H1 (cell line): ENCODE measurements around the gene SAMMSON. TPM values are rescaled to one million over a fixed set of nuclear protein-coding genes. Genes with fewer than 3 reads are reported as not detected.

ENCODE experiments used
- MAFK ChIP-seq: IDR thresholded peaks from 2 replicates; pipeline ENCODE4 v1.6.1; 2012; ENCODE audit warnings: low read depth, mild to moderate bottlenecking, improper control_type of control experiment, low read length
- POU5F1 ChIP-seq: IDR thresholded peaks from 2 replicates; pipeline ENCODE4 v1.6.1; 2011; ENCODE audit warnings: low read depth, mild to moderate bottlenecking, low read length, moderate library complexity
- SIN3A ChIP-seq, 2 experiments: IDR thresholded peaks in 1 of 2; conservative IDR thresholded peaks in 1 of 2; 2 replicates each; pipeline ENCODE4 v1.6.1; 2011 to 2012; ENCODE audit warnings: low read length in 2 of 2, improper control_type of control experiment in 1 of 2, low read depth in 1 of 2, mild to moderate bottlenecking in 1 of 2
- YY1 ChIP-seq: IDR thresholded peaks from 2 replicates; pipeline ENCODE4 v1.6.1; 2011; ENCODE audit warnings: low read depth, mild to moderate bottlenecking, low read length
- polyA plus RNA-seq, 7 experiments: library from polyadenylated mRNA; depleted of rRNA in 3 of 7; stranded (reverse) in 5 of 7; unstranded in 2 of 7; fragments of >200 nt in 5 of 7; fragments of 200-250 nt in 2 of 7; gene quantifications; 1 replicate in 5 of 7; 2 replicates in 1 of 7; 4 replicates in 1 of 7; pipeline versions ENCODE4 v1.2.1 to v1.2.3, GENCODE V29; 2011 to 2013; ENCODE audit warnings: missing spikeins in 2 of 7, mixed read lengths in 2 of 7
- total RNA-seq: library from RNA; stranded (reverse); fragmentation: NEBNext Ultra II Directional; extraction: Animal tissue kit (Norgen Biotek cat#: 25700); gene quantifications from 2 replicates; pipeline ENCODE4 v1.2.1, GENCODE V29; 2021
- TF ChIP-seq, protein P1 (sequence below): IDR thresholded peaks from 2 replicates; pipeline ENCODE4 v1.6.1; 2011; ENCODE audit warnings: low read depth, mild to moderate bottlenecking, low read length; ENCODE audit not compliant: insufficient read depth

SAMMSON gene
- total and polyA plus RNA-seq, 2 of the 8 experiments (the other 6 are each of a cell fraction or from before 2014, with no cell fraction given) = not detected

- no peak for TF ChIP-seq POU5F1
- no peak for TF ChIP-seq MAFK
- TF ChIP-seq, protein P1, sequence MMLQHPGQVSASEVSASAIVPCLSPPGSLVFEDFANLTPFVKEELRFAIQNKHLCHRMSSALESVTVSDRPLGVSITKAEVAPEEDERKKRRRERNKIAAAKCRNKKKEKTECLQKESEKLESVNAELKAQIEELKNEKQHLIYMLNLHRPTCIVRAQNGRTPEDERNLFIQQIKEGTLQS = no peak
- no peak for TF ChIP-seq SIN3A (conservative IDR thresholded peaks at IDR 0.05 in 1 of 2, IDR thresholded peaks at IDR 0.05 in 1 of 2; ENCODE audit: low read depth in 1 of 2, low read length in 2 of 2)
- no peak for TF ChIP-seq YY1
- TF ChIP-seq, all 59 proteins: peak for 0
Measured at GRCh38 chr3:70028361-70028760, 28.8 kb downstream of the SAMMSON start (continued).
